ENCODE measurements around the gene SLC1A6. TPM values are rescaled to one million over a fixed set of nuclear protein-coding genes. Genes with fewer than 3 reads are reported as not detected.
"Not testable (repeated sequence)": the region's sequence is repeated elsewhere in the genome, so short reads cannot be mapped to it uniquely, and the experiment has no call there.

SLC1A6 gene
- total and polyA plus RNA-seq, 4 donors: not detected

GRCh38 chr19:15025217-15025616 is 45.6 kb upstream of the SLC1A6 start:
- DNase-seq (ENCODE audit: low spot score): no peak
- H3K27ac ChIP-seq (ENCODE audit: low read depth in 1 of 2, low read length in 2 of 2): no peak overlapping the region
- TF ChIP-seq JUND (IDR thresholded peaks at IDR 0.05) (no peak), TAF1 (conservative IDR thresholded peaks at IDR 0.05) (no peak), NR2F2 (IDR thresholded peaks at IDR 0.05) (no peak), CTCF (IDR thresholded peaks at IDR 0.05; ENCODE audit: low read depth, low read length, missing input control) (no peak), EGR1 (IDR thresholded peaks at IDR 0.05; ENCODE audit: low read depth in 2 of 2) (no peak), GABPA (IDR thresholded peaks at IDR 0.05 in 1 of 2, conservative IDR thresholded peaks at IDR 0.05 in 1 of 2) (no peak), FOXA1 (IDR thresholded peaks at IDR 0.05) (no peak), ATF3 (IDR thresholded peaks at IDR 0.05) (no peak)
- 42% methylated on average over 2 of the region's 2 CpGs for WGBS
- no peaks in the 10 kb centered on the region for H3K9me3 ChIP-seq (ENCODE audit: control insufficient read depth in 4 of 4, low read length in 3 of 4)
- no peak overlapping the region for H3K9ac ChIP-seq (ENCODE audit: low read depth in 1 of 2, low read length in 2 of 2)
- no peaks in the 10 kb centered on the region for H3K4me1 ChIP-seq (ENCODE audit: control insufficient read depth in 4 of 4, insufficient read depth in 4 of 4, low read length in 3 of 4)
- no peaks in the 10 kb centered on the region for H3K36me3 ChIP-seq (ENCODE audit: control insufficient read depth in 4 of 4, insufficient read depth in 3 of 4, low read depth in 1 of 4, low read length in 3 of 4)
- peaks cover 0 to 5% (median 2%) of the 10 kb centered on the region in 4 donors for H3K27me3 ChIP-seq (ENCODE audit: control insufficient read depth in 4 of 4, insufficient read depth in 4 of 4, low read length in 3 of 4)
- H3K4me3 ChIP-seq (ENCODE audit: low read depth in 1 of 3, low read length in 3 of 3): no peak overlapping the region

DNA sequence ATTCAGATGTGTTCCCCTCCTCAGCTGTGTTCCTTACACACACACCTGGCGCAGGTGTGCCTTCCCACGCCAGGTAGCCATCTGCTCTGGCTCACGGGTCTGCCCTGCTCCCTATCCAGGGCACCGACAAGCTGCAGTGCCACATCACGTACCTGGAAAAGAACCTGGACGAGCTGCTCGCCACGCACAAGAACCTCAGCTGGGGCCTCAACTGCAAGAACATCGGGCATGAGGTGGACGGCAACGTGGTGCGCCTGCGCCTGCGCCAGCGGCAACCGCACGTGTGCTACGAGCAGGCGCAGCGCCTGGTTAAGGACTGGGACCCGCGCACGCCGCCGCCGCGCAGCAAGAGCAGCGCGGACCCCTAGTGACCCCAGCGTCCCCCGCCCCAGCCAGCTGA is 43.1 kb upstream of the SLC1A6 start:
- Histone ChIP-seq H3K4me1 (ENCODE audit: control insufficient read depth in 4 of 4, insufficient read depth in 4 of 4, low read length in 3 of 4) (no peaks in the 10 kb centered on the region), H3K27me3 (ENCODE audit: control insufficient read depth in 4 of 4, insufficient read depth in 4 of 4, low read length in 3 of 4) (peaks cover 0 to 5% (median 2%) of the 10 kb centered on the region in 4 donors), H3K9ac (ENCODE audit: low read depth in 1 of 2, low read length in 2 of 2) (no peak overlapping the region), H3K27ac (ENCODE audit: low read depth in 1 of 2, low read length in 2 of 2) (no peak overlapping the region), H3K36me3 (ENCODE audit: control insufficient read depth in 4 of 4, insufficient read depth in 3 of 4, low read depth in 1 of 4, low read length in 3 of 4) (no peaks in the 10 kb centered on the region), H3K4me3 (ENCODE audit: low read depth in 1 of 3, low read length in 3 of 3) (no peak overlapping the region), H3K9me3 (ENCODE audit: control insufficient read depth in 4 of 4, low read length in 3 of 4) (no peaks in the 10 kb centered on the region)
- TF ChIP-seq HNF4A (conservative IDR thresholded peaks at IDR 0.05) (no peak), ATF3 (IDR thresholded peaks at IDR 0.05) (no peak), NR2F2 (IDR thresholded peaks at IDR 0.05) (no peak)
- WGBS: 25% methylated on average over 31 of the region's 31 CpGs
- no peak for DNase-seq (ENCODE audit: low spot score)

GRCh38 chr19:15021286-15022007 is 41.8 kb upstream of the SLC1A6 start:
- no peak for DNase-seq (ENCODE audit: low spot score)

GRCh38 chr19:15018836-15019235 is 39.2 kb upstream of the SLC1A6 start:
- not testable (repeated sequence) for H3K27ac ChIP-seq (ENCODE audit: low read depth in 1 of 2, low read length in 2 of 2); H3K9ac ChIP-seq (ENCODE audit: low read depth in 1 of 2, low read length in 2 of 2); H3K9me3 ChIP-seq (ENCODE audit: control insufficient read depth in 4 of 4, low read length in 3 of 4); H3K4me1 ChIP-seq (ENCODE audit: control insufficient read depth in 4 of 4, insufficient read depth in 4 of 4, low read length in 3 of 4); DNase-seq (ENCODE audit: low spot score); H3K36me3 ChIP-seq (ENCODE audit: control insufficient read depth in 4 of 4, insufficient read depth in 3 of 4, low read depth in 1 of 4, low read length in 3 of 4); H3K27me3 ChIP-seq (ENCODE audit: control insufficient read depth in 4 of 4, insufficient read depth in 4 of 4, low read length in 3 of 4); H3K4me3 ChIP-seq (ENCODE audit: low read depth in 1 of 3, low read length in 3 of 3)
- WGBS: 54% methylated on average over 3 of the region's 3 CpGs

More at GRCh38 chr19:15021286-15022007, 41.8 kb upstream of the SLC1A6 start:
- H3K9ac ChIP-seq (ENCODE audit: low read depth in 1 of 2, low read length in 2 of 2): no peak overlapping the region
- WGBS: 68% methylated on average over 45 of the region's 45 CpGs
- H3K27me3 ChIP-seq (ENCODE audit: control insufficient read depth in 4 of 4, insufficient read depth in 4 of 4, low read length in 3 of 4): peaks cover 0 to 4% (median under 1%) of the 10 kb centered on the region in 4 donors
- H3K4me3 ChIP-seq (ENCODE audit: low read depth in 1 of 3, low read length in 3 of 3): no peak overlapping the region
- H3K4me1 ChIP-seq (ENCODE audit: control insufficient read depth in 4 of 4, insufficient read depth in 4 of 4, low read length in 3 of 4): no peaks in the 10 kb centered on the region
- no peaks in the 10 kb centered on the region for H3K9me3 ChIP-seq (ENCODE audit: control insufficient read depth in 4 of 4, low read length in 3 of 4)
- H3K27ac ChIP-seq (ENCODE audit: low read depth in 1 of 2, low read length in 2 of 2): no peak overlapping the region
- TF ChIP-seq YY1 (IDR thresholded peaks at IDR 0.05) (no peak), FOXA1 (IDR thresholded peaks at IDR 0.05) (no peak)
- H3K36me3 ChIP-seq (ENCODE audit: control insufficient read depth in 4 of 4, insufficient read depth in 3 of 4, low read depth in 1 of 4, low read length in 3 of 4): no peaks in the 10 kb centered on the region
